Measurements from ENCODE around the gene OTUD5. TPM values are rescaled to one million over a fixed set of nuclear protein-coding genes. Genes with fewer than 3 reads are reported as not detected.
"Not testable (repeated sequence)": the region's sequence is repeated elsewhere in the genome, so short reads cannot be mapped to it uniquely, and the experiment has no call there.

Gene OTUD5
- total RNA-seq, 4 donors from 2014 or later: 39.4 to 96.9 (median 40.6) TPM

- peak overlapping the region; percentile 78 to 88 (median 85) for H3K27ac ChIP-seq
- in situ Hi-C loops (cut with MboI; ENCODE audit: low pct_ligation_motif_present in 1 of 4, low pct_unique_long_range_greater_than_20kb in 1 of 4, low sequenced_read_pairs in 3 of 4): no loop called here
- no peaks in the 10 kb centered on the region for H3K27me3 ChIP-seq
- TF ChIP-seq POLR2AphosphoS5 (IDR thresholded peaks at IDR 0.05) (no peak), EP300 (IDR thresholded peaks at IDR 0.05; ENCODE audit: low read depth) (no peak), POLR2A (IDR thresholded peaks at IDR 0.05) (no peak)
- TF ChIP-seq, protein P1, sequence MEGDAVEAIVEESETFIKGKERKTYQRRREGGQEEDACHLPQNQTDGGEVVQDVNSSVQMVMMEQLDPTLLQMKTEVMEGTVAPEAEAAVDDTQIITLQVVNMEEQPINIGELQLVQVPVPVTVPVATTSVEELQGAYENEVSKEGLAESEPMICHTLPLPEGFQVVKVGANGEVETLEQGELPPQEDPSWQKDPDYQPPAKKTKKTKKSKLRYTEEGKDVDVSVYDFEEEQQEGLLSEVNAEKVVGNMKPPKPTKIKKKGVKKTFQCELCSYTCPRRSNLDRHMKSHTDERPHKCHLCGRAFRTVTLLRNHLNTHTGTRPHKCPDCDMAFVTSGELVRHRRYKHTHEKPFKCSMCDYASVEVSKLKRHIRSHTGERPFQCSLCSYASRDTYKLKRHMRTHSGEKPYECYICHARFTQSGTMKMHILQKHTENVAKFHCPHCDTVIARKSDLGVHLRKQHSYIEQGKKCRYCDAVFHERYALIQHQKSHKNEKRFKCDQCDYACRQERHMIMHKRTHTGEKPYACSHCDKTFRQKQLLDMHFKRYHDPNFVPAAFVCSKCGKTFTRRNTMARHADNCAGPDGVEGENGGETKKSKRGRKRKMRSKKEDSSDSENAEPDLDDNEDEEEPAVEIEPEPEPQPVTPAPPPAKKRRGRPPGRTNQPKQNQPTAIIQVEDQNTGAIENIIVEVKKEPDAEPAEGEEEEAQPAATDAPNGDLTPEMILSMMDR (IDR thresholded peaks at IDR 0.05): no peak
- H3K36me3 ChIP-seq: no peaks in the 10 kb centered on the region
- H3K9me3 ChIP-seq: no peaks in the 10 kb centered on the region
- WGBS, 2 donors (ENCODE audit: low coverage in 1 of 2): 45% methylated on average over 15 of the region's 15 CpGs; no CpG with 5 or more reads in 1 of the 2 donors
- intact Hi-C loops (cut with DNase I; ENCODE audit: low total_unique reads): no loop called here
- peaks cover 0 to 13% (median 6%) of the 10 kb centered on the region in 4 donors for H3K4me1 ChIP-seq
- peak overlapping the region; percentile 46 to 84 (median 62) for H3K4me3 ChIP-seq
- no peak for DNase-seq
Observed at GRCh38 chrX:48890296-48890925, 67.0 kb downstream of the OTUD5 start.

DNA sequence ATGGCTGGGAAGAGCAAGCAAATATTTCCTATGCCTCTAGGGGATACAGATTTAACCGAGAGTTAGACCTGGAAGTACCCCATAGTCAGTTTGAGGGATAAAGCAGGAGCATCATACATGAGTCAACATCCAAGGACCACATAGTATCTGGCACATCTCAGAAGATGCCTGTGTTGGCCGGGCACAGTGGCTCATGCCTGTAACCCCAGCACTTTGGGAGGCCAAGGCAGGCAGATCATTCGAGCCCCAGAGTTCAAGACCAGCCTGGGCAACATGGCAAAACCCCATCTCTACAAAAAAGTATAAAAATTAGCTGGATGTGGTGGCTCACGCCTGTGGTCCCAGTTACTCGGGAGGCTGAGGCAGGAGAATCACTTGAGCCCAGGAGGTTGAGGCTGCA is 70.8 kb downstream of the OTUD5 start:
- intact Hi-C loops (cut with DNase I; ENCODE audit: low total_unique reads); H3K9me3 ChIP-seq; DNase-seq; H3K4me3 ChIP-seq; H3K4me1 ChIP-seq; in situ Hi-C loops (cut with MboI; ENCODE audit: low pct_ligation_motif_present in 1 of 4, low pct_unique_long_range_greater_than_20kb in 1 of 4, low sequenced_read_pairs in 3 of 4); H3K36me3 ChIP-seq; H3K27me3 ChIP-seq; H3K27ac ChIP-seq: not testable (repeated sequence)
- WGBS, 2 donors (ENCODE audit: low coverage in 1 of 2): 76% methylated on average over 5 of the region's 5 CpGs; no CpG with 5 or more reads in 1 of the 2 donors

- Histone ChIP-seq H3K4me1 (no peaks in the 10 kb centered on the region), H3K9me3 (no peaks in the 10 kb centered on the region), H3K4me3 (no peak overlapping the region), H3K36me3 (no peaks in the 10 kb centered on the region), H3K27ac (no peak overlapping the region), H3K27me3 (no peaks in the 10 kb centered on the region)
- TF ChIP-seq POLR2AphosphoS5 (IDR thresholded peaks at IDR 0.05): no peak
- TF ChIP-seq POLR2A (IDR thresholded peaks at IDR 0.05): no peak
- TF ChIP-seq EP300 (IDR thresholded peaks at IDR 0.05; ENCODE audit: low read depth): no peak
- TF ChIP-seq, protein P1 (IDR thresholded peaks at IDR 0.05): no peak
- intact Hi-C loops (cut with DNase I; ENCODE audit: low total_unique reads) (no loop called here), in situ Hi-C loops (cut with MboI; ENCODE audit: low pct_ligation_motif_present in 1 of 4, low pct_unique_long_range_greater_than_20kb in 1 of 4, low sequenced_read_pairs in 3 of 4) (no loop called here)
- no peak for DNase-seq
- 77% methylated on average over 10 of the region's 10 CpGs; no CpG with 5 or more reads in 1 of the 2 donors for WGBS, 2 donors (ENCODE audit: low coverage in 1 of 2)
Observed at GRCh38 chrX:48883729-48884128, 73.7 kb downstream of the OTUD5 start.

DNA sequence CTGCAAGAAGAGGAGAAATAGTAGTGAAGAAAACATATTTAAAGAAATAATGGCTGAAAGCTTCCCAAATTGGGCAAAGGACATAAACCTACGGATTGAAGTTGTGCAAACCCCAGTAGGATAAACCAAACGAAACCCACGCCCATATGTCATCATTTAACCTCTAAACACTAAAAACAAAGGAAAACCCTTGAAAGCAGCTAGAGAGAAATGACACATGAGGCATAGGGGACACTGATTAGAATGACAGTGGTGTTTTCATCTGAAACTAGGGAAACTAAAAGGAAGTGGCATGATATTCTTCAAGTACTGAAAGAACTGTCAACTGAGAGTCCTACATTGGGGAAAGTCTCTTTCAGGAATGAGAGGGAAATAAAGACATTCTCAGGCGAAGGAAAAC is 80.5 kb downstream of the OTUD5 start:
- H3K27ac ChIP-seq; DNase-seq; intact Hi-C loops (cut with DNase I; ENCODE audit: low total_unique reads); H3K36me3 ChIP-seq; H3K4me3 ChIP-seq; H3K4me1 ChIP-seq; H3K9me3 ChIP-seq; H3K27me3 ChIP-seq; in situ Hi-C loops (cut with MboI; ENCODE audit: low pct_ligation_motif_present in 1 of 4, low pct_unique_long_range_greater_than_20kb in 1 of 4, low sequenced_read_pairs in 3 of 4): not testable (repeated sequence)
- 41% methylated on average over 4 of the region's 4 CpGs; no CpG with 5 or more reads in 1 of the 2 donors for WGBS, 2 donors (ENCODE audit: low coverage in 1 of 2)

Small RNA genes within 50 kb of the gene (small RNA-seq; reads per million reads assigned to genes)
- gene RNU6-722P: 0 reads per million in 4 donors

Other genes with a start within 250 kb of the OTUD5 start
- gene GLOD5, start 195.9 kb downstream of the OTUD5 start, total RNA-seq: 10 to 100 TPM in 1 of 4 donors, 1 to 10 TPM in 1, not detected in 2; 4.8 to 18.4 TPM
- gene GATA1, start 171.0 kb downstream of the OTUD5 start, total RNA-seq: not detected
- gene HDAC6, start 155.5 kb downstream of the OTUD5 start, total RNA-seq: 100 to 1,000 TPM in 2 of 4 donors, 10 to 100 TPM in 2; 74.4 to 105 (median 93.3) TPM
- not detected for gene ERAS, start 131.1 kb downstream of the OTUD5 start, total RNA-seq
- 100 to 1,000 TPM in 1 of 4 donors, 10 to 100 TPM in 3; 14.0 to 144 (median 20.4) TPM for gene PCSK1N, start 122.0 kb downstream of the OTUD5 start, total RNA-seq
- gene TIMM17B, start 59.8 kb downstream of the OTUD5 start, total RNA-seq: 10 to 100 TPM; 26.7 to 61.3 (median 43.7) TPM
- gene PQBP1, start 59.7 kb downstream of the OTUD5 start, total RNA-seq: 10 to 100 TPM; 21.7 to 92.3 (median 63.8) TPM
- 10 to 100 TPM; 29.5 to 48.3 (median 33.8) TPM for gene SLC35A2, start 46.0 kb downstream of the OTUD5 start, total RNA-seq
- 10 to 100 TPM in 3 of 4 donors, not detected in 1; 11.2 to 50.7 (median 20.6) TPM for gene PIM2, start 38.6 kb downstream of the OTUD5 start, total RNA-seq
- gene KCND1, start 14.2 kb upstream of the OTUD5 start, total RNA-seq: under 1 TPM in 2 of 4 donors, not detected in 2; 0.95 to 0.96 TPM
- 100 to 1,000 TPM in 1 of 4 donors, 10 to 100 TPM in 3; 34.8 to 102 (median 52.9) TPM for gene GRIPAP1, start 44.7 kb upstream of the OTUD5 start, total RNA-seq
- 10 to 100 TPM; 31.7 to 45.6 (median 44.7) TPM for gene TFE3, start 85.8 kb upstream of the OTUD5 start, total RNA-seq
- 10 to 100 TPM in 2 of 4 donors, 1 to 10 TPM in 2; 4.4 to 19.1 (median 9.9) TPM for gene CCDC120, start 101.4 kb upstream of the OTUD5 start, total RNA-seq
- gene PRAF2, start 116.4 kb upstream of the OTUD5 start, total RNA-seq: 10 to 100 TPM in 2 of 4 donors, 1 to 10 TPM in 2; 3.4 to 16.8 (median 9.2) TPM
- 100 to 1,000 TPM in 2 of 4 donors, 10 to 100 TPM in 2; 73.5 to 205 (median 117) TPM for gene WDR45, start 122.3 kb upstream of the OTUD5 start, total RNA-seq
- 10 to 100 TPM; 10.7 to 21.8 (median 18.0) TPM for gene GPKOW, start 166.1 kb upstream of the OTUD5 start, total RNA-seq
- gene MAGIX, start 205.2 kb upstream of the OTUD5 start, total RNA-seq: 10 to 100 TPM in 3 of 4 donors, 1 to 10 TPM in 1; 5.6 to 28.8 (median 12.7) TPM
- 10 to 100 TPM; 31.0 to 60.3 (median 43.2) TPM for gene PLP2, start 214.3 kb upstream of the OTUD5 start, total RNA-seq
- 10 to 100 TPM; 14.5 to 40.0 (median 33.2) TPM for gene PRICKLE3, start 228.8 kb upstream of the OTUD5 start, total RNA-seq
- 1 to 10 TPM; 1.1 to 7.6 (median 5.0) TPM for gene SYP, start 242.6 kb upstream of the OTUD5 start, total RNA-seq